CD4-positive, CD25-positive, alpha-beta regulatory T cell (primary cell): ENCODE results near the gene TNFSF18. TPM values are rescaled to one million over a fixed set of nuclear protein-coding genes. Genes with fewer than 3 reads are reported as not detected.

ENCODE experiments used
- ATAC-seq, 2 donors: fragments of 150-1000 bp; cut with Tn5 transposase; one replicate each; pipeline ENCODE4 v1.10.0; 2021; ENCODE audit warnings: low read depth in 2 of 2, moderate number of reproducible peaks in 2 of 2, moderate library complexity in 1 of 2
- DNase-seq, 3 donors: peaks; one replicate each; pipeline versions ENCODE4 v3.0.0 to v3.0.0-alpha.2; 2012 to 2022; ENCODE audit warnings: mixed read lengths in 1 of 3
- H3K27ac ChIP-seq: one replicate; pipeline ENCODE4 v1.7.0; 2013; ENCODE audit warnings: mild to moderate bottlenecking, low read length; ENCODE audit not compliant: insufficient read depth, poor library complexity, severe bottlenecking
- H3K27me3 ChIP-seq: one replicate; pipeline ENCODE4 v1.7.0; 2013; ENCODE audit warnings: low read length; ENCODE audit not compliant: control insufficient read depth, insufficient read depth
- H3K36me3 ChIP-seq: one replicate; pipeline ENCODE4 v1.7.0; 2013; ENCODE audit warnings: mild to moderate bottlenecking, low read length, moderate library complexity; ENCODE audit not compliant: control insufficient read depth, insufficient read depth
- H3K4me1 ChIP-seq: 2 replicates; pipeline ENCODE4 v1.7.0; 2013; ENCODE audit warnings: mild to moderate bottlenecking, low read length; ENCODE audit not compliant: insufficient read depth, control insufficient read depth, poor library complexity, severe bottlenecking
- H3K4me3 ChIP-seq: one replicate; pipeline ENCODE4 v1.7.0; 2013; ENCODE audit warnings: low read depth, mild to moderate bottlenecking, low read length, moderate library complexity
- H3K9me3 ChIP-seq, 2 experiments: 1 replicate in 1 of 2; 2 replicates in 1 of 2; pipeline ENCODE4 v1.7.0; 2013; ENCODE audit warnings: low read length in 2 of 2, mild to moderate bottlenecking in 1 of 2, moderate library complexity in 1 of 2; ENCODE audit not compliant: control insufficient read depth in 2 of 2
- H3K27ac Mint-ChIP-seq, 3 donors: one replicate each; pipeline ENCODE4 v1.8.0; 2020 to 2022; ENCODE audit warnings: mild to moderate bottlenecking in 3 of 3, mixed read lengths in 3 of 3, moderate library complexity in 2 of 3
- H3K27me3 Mint-ChIP-seq: one replicate; pipeline ENCODE4 v1.8.0; 2022; ENCODE audit warnings: mild to moderate bottlenecking, mixed read lengths
- H3K36me3 Mint-ChIP-seq: one replicate; pipeline ENCODE4 v1.8.0; 2020; ENCODE audit warnings: mixed read lengths
- H3K4me1 Mint-ChIP-seq, 4 donors: one replicate each; pipeline ENCODE4 v1.8.0; 2020 to 2022; ENCODE audit warnings: mixed read lengths in 4 of 4, mild to moderate bottlenecking in 1 of 4
- H3K4me3 Mint-ChIP-seq, 4 donors: one replicate each; pipeline ENCODE4 v1.8.0; 2020 to 2022; ENCODE audit warnings: mild to moderate bottlenecking in 4 of 4, mixed read lengths in 4 of 4, moderate library complexity in 3 of 4
- H3K9me3 Mint-ChIP-seq, 7 donors: one replicate each; pipeline ENCODE4 v1.8.0; 2020 to 2022; ENCODE audit warnings: mixed read lengths in 7 of 7, mild to moderate bottlenecking in 3 of 7, moderate library complexity in 2 of 7
- polyA plus RNA-seq, 4 donors: library from polyadenylated mRNA; unstranded; fragments of 300-500 nt; fragmentation: Illumina TruSeq; gene quantifications; one replicate each; pipeline ENCODE4 v1.2.3, GENCODE V29; 2021
- total RNA-seq: library from RNA; stranded (reverse); gene quantifications from one replicate; pipeline ENCODE4 v1.2.3, GENCODE V29; 2022

The TNFSF18 gene
- total and polyA plus RNA-seq, 5 donors from 2014 or later = not detected

GRCh38 chr1:173009597-173009996 lies 41.1 kb downstream of the TNFSF18 start:
- peaks cover 4% of the 10 kb centered on the region for H3K27me3 ChIP-seq
- Mint-ChIP-seq H3K27ac (no peak overlapping the region), H3K36me3 (no peaks in the 10 kb centered on the region), H3K27me3 (peaks cover 16% of the 10 kb centered on the region), H3K4me3 (no peak overlapping the region), H3K4me1 (peaks cover 0 to 4% (median 0%) of the 10 kb centered on the region in 4 donors), H3K9me3 (peaks cover 0 to 5% (median 0%) of the 10 kb centered on the region in 7 donors)
- ATAC-seq (no peak), DNase-seq (no peak)
- H3K27ac ChIP-seq = no peak overlapping the region
- no peaks in the 10 kb centered on the region for H3K36me3 ChIP-seq
- H3K4me3 ChIP-seq = no peak overlapping the region
- H3K9me3 ChIP-seq = no peaks in the 10 kb centered on the region
- H3K4me1 ChIP-seq = no peaks in the 10 kb centered on the region

- DNase-seq = peak in 1 of 3 donors; percentile 4
- no peak for ATAC-seq
- Mint-ChIP-seq H3K27ac (no peak overlapping the region), H3K9me3 (peaks cover 0 to 15% (median 7%) of the 10 kb centered on the region in 7 donors), H3K27me3 (peaks cover 23% of the 10 kb centered on the region), H3K4me3 (no peak overlapping the region), H3K36me3 (no peaks in the 10 kb centered on the region), H3K4me1 (peaks cover 0 to 4% (median 0%) of the 10 kb centered on the region in 4 donors)
- no peak overlapping the region for H3K4me3 ChIP-seq
- no peaks in the 10 kb centered on the region for H3K4me1 ChIP-seq
- H3K36me3 ChIP-seq = no peaks in the 10 kb centered on the region
- no peak overlapping the region for H3K27ac ChIP-seq
- H3K9me3 ChIP-seq = no peaks in the 10 kb centered on the region
- H3K27me3 ChIP-seq = peaks cover 4% of the 10 kb centered on the region
Observed at GRCh38 chr1:173005196-173005864, 45.4 kb downstream of the TNFSF18 start.

GRCh38 chr1:173002891-173003838 lies 47.6 kb downstream of the TNFSF18 start:
- H3K4me3 Mint-ChIP-seq = no peak overlapping the region
- H3K27ac Mint-ChIP-seq = no peak overlapping the region
- H3K36me3 ChIP-seq = no peaks in the 10 kb centered on the region
- H3K9me3 Mint-ChIP-seq = peaks cover 1 to 17% (median 7%) of the 10 kb centered on the region in 7 donors
- H3K4me3 ChIP-seq = no peak overlapping the region
- ATAC-seq (no peak), DNase-seq (no peak)
- H3K36me3 Mint-ChIP-seq = no peaks in the 10 kb centered on the region
- H3K27me3 Mint-ChIP-seq = peaks cover 27% of the 10 kb centered on the region
- no peaks in the 10 kb centered on the region for H3K4me1 ChIP-seq
- H3K27ac ChIP-seq = no peak overlapping the region
- peaks cover 0 to 3% (median 0%) of the 10 kb centered on the region in 4 donors for H3K4me1 Mint-ChIP-seq
- H3K9me3 ChIP-seq = no peaks in the 10 kb centered on the region
- H3K27me3 ChIP-seq = peaks cover 3% of the 10 kb centered on the region

GRCh38 chr1:172999349-172999748 lies 51.4 kb downstream of the TNFSF18 start:
- no peak overlapping the region for H3K27ac ChIP-seq
- H3K27ac Mint-ChIP-seq = no peak overlapping the region
- peaks cover 4% of the 10 kb centered on the region for H3K27me3 ChIP-seq
- no peaks in the 10 kb centered on the region for H3K4me1 Mint-ChIP-seq
- no peaks in the 10 kb centered on the region for H3K36me3 ChIP-seq
- no peak overlapping the region for H3K4me3 ChIP-seq
- H3K27me3 Mint-ChIP-seq = peaks cover 22% of the 10 kb centered on the region
- ATAC-seq = no peak
- no peak overlapping the region for H3K4me3 Mint-ChIP-seq
- DNase-seq = no peak
- no peaks in the 10 kb centered on the region for H3K9me3 ChIP-seq
- H3K9me3 Mint-ChIP-seq = peaks cover 1 to 21% (median 11%) of the 10 kb centered on the region in 7 donors
- H3K4me1 ChIP-seq = no peaks in the 10 kb centered on the region
- H3K36me3 Mint-ChIP-seq = no peaks in the 10 kb centered on the region

- H3K9me3 Mint-ChIP-seq = peaks cover 1 to 21% (median 11%) of the 10 kb centered on the region in 7 donors
- H3K9me3 ChIP-seq = no peaks in the 10 kb centered on the region
- no peak overlapping the region for H3K4me3 Mint-ChIP-seq
- DNase-seq (no peak), ATAC-seq (no peak)
- no peaks in the 10 kb centered on the region for H3K36me3 ChIP-seq
- no peak overlapping the region for H3K27ac ChIP-seq
- H3K4me3 ChIP-seq = no peak overlapping the region
- H3K27me3 ChIP-seq = peaks cover 7% of the 10 kb centered on the region
- H3K4me1 ChIP-seq = no peaks in the 10 kb centered on the region
- no peaks in the 10 kb centered on the region for H3K36me3 Mint-ChIP-seq
- peaks cover 22% of the 10 kb centered on the region for H3K27me3 Mint-ChIP-seq
- H3K4me1 Mint-ChIP-seq = no peaks in the 10 kb centered on the region
- no peak overlapping the region for H3K27ac Mint-ChIP-seq
Observed at GRCh38 chr1:172997941-172998361, 52.8 kb downstream of the TNFSF18 start.

- H3K27me3 Mint-ChIP-seq = peaks cover 14% of the 10 kb centered on the region
- no peak for ATAC-seq
- H3K27ac Mint-ChIP-seq = no peak overlapping the region
- DNase-seq = no peak
- H3K4me1 Mint-ChIP-seq = no peaks in the 10 kb centered on the region
- Histone ChIP-seq H3K27ac (no peak overlapping the region), H3K4me1 (no peaks in the 10 kb centered on the region), H3K27me3 (peaks cover 7% of the 10 kb centered on the region), H3K36me3 (no peaks in the 10 kb centered on the region), H3K4me3 (no peak overlapping the region), H3K9me3 (no peaks in the 10 kb centered on the region)
- no peaks in the 10 kb centered on the region for H3K36me3 Mint-ChIP-seq
- H3K4me3 Mint-ChIP-seq = no peak overlapping the region
- H3K9me3 Mint-ChIP-seq = peaks cover 0 to 8% (median 3%) of the 10 kb centered on the region in 7 donors
Observed at GRCh38 chr1:172993640-172994039, 57.1 kb downstream of the TNFSF18 start.

GRCh38 chr1:172991674-172992400 lies 58.9 kb downstream of the TNFSF18 start:
- ATAC-seq (no peak), DNase-seq (no peak)
- Histone ChIP-seq H3K4me3 (no peak overlapping the region), H3K36me3 (no peaks in the 10 kb centered on the region), H3K4me1 (no peaks in the 10 kb centered on the region), H3K9me3 (no peaks in the 10 kb centered on the region), H3K27me3 (peaks cover 7% of the 10 kb centered on the region), H3K27ac (no peak overlapping the region)
- peaks cover 7% of the 10 kb centered on the region for H3K27me3 Mint-ChIP-seq
- peaks cover 0 to 4% (median 2%) of the 10 kb centered on the region in 7 donors for H3K9me3 Mint-ChIP-seq
- no peak overlapping the region for H3K4me3 Mint-ChIP-seq
- H3K27ac Mint-ChIP-seq = no peak overlapping the region
- no peaks in the 10 kb centered on the region for H3K36me3 Mint-ChIP-seq
- H3K4me1 Mint-ChIP-seq = no peaks in the 10 kb centered on the region
